ENCODE data around the gene XIAP.
A peak's percentile ranks its signal among the peaks of the same experiment; 100 is the strongest.
"Not testable (repeated sequence)": the region's sequence is repeated elsewhere in the genome, so short reads cannot be mapped to it uniquely, and the experiment has no call there.

XIAP gene

GRCh38 chrX:123859846-123860838 is at the start of gene XIAP:
XIAP (plus strand) TSS chrX:123860053; CDS start chrX:123885663, 25,610 bp downstream.
- DNase-seq, result peak; percentile 28

DNA sequence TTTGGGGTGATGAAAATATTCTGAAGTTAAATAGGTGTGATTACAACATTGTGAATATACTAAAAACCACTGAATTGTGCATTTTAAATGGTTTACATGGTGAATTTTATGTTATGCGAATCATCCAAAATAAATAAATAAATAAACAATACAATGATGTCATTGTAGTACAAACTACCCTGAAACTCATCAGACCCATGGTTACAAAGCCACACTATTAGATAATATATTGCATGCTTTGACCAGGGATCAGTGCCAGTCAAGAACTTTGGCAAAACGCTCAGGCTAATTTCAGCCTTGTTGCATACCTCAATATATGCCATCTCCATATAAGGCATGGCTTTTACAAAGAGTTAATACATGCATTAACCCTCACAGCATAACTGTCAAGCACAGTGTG is 45.5 kb upstream of the XIAP start:
- DNase-seq, result no peak

DNA sequence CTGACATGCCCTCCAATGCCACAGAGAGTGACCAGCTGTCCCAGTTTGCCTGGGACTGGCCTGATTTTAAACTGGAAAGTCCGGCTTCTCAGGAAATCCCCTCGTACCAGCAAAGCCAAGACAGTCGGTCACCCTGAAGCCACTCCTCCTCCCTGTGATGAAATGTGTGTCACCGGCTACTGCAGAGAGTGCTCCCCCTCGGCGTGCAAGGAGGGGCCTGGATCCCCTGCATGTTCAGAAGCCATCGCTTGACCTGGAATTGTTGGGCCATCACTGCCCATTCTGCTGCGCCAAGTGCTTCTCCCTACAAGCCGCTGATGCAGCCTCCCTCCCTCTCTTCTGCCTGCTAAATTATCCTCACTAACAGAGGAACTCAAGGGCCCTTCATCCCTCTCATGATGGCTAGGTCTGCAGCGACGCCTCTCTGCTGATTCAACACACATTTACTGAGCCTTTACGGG is 44.9 kb upstream of the XIAP start:
- not testable (repeated sequence) for DNase-seq

- no peak for DNase-seq
These were observed 42.5 kb upstream of the XIAP start for GRCh38 chrX:123817288-123817894.

- DNase-seq, result no peak
These were observed 41.6 kb upstream of the XIAP start for GRCh38 chrX:123818243-123818642.

- no peak for DNase-seq
These were observed 36.9 kb upstream of the XIAP start for GRCh38 chrX:123822965-123823364.

GRCh38 chrX:123830309-123830708 is 29.5 kb upstream of the XIAP start:
- peak; percentile 18 for DNase-seq

GRCh38 chrX:123833387-123833786 is 26.5 kb upstream of the XIAP start:
- no peak for DNase-seq

DNA sequence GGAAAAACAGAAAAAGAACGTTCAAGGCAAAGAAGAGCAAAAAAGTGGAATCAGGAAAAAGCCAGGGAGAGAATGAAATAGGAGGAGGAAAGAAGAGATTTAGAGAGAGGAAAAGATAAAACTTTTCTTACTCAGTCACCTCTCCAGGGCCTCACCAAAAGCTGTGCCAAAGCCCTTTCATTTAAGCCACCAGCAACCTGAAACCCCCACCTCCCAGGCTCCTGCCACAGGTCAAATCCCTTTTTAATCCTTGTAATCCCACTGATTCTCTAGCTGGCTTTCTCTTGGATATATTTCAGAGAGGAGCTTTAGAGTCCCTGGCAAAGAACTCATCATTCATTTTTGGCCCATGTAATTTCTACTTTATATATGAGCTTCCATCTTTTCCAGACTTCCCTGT is 25.7 kb upstream of the XIAP start:
- no peak for DNase-seq

DNA sequence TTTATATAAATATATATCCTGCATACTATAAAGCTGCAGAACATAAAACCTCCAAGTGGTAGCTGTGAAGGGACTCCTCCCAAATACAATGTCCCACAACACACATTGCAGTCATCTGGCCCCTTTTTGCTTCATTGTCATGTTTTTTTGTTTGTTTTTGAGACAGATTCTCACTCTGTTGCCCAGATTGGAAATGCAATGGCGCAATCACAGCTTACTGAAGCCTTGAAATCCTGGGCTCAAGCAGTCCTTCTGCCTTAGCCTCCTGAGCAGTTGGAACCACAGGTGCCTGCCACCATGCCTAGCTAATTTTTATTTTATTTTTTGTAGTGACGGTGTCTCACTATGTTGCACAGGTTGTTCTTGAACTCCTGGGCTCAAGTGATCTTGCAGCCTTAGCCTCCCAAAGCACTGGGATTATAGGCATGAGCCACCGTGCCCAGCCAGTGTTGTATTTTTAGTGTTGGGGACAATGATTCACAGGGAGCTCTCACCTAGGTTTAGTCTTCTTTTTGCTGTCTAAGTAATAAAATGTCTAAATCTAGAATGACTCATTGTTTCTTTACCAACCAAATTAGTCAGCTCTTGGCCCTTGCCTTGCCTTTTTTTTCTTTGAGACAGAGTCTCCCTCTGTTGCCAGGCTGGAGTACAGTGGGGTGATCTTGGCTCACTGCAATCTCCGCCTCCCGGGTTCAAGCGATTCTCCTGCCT is 24.0 kb upstream of the XIAP start:
- DNase-seq, result no peak

- DNase-seq, result not testable (repeated sequence)
These were observed 14.7 kb upstream of the XIAP start for GRCh38 chrX:123845129-123845528.

DNA sequence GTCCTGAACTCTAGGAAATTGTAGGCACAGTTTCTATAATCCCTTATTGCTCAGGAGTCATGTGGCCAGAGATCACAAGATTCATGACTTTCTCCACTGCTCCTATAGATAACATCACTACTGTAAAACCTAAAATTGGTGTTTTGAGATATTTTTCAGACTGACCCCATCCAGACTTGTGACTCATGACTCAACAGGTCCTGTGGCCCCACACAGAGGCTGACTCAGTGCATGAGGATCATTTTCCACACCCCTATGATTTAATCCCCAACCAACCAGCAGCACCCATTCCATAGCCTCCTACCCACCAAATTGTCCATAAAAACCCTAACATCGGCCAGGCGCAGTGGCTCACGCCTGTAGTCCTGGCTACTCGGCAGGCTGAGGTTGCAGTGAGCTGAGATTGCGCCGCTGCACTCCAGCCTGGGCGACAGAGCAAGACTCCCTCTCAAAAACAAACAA is 13.2 kb upstream of the XIAP start:
- DNase-seq, result no peak

DNA sequence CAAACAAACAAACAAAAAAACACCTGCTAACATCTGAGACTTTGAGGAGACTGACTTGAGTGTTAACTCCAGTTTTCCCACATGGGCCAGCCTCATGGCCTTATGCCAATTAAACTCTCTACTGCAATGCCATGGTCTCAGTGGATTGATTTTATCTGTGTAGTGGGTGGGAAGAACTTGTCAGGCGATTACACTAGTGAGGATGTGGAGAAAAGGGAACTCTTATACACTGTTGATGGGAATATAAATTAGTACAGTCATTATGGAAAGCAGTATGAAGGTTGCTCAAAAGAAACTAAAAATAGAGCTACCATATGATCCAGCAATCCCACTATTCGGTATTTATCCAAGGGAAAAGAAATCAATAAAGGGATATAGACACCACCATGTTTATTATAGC is 12.8 kb upstream of the XIAP start:
- no peak for DNase-seq

- DNase-seq, result no peak
These were observed 10.8 kb upstream of the XIAP start for GRCh38 chrX:123849096-123849495.

- not testable (repeated sequence) for DNase-seq
These were observed 9.9 kb upstream of the XIAP start for GRCh38 chrX:123849906-123850305.

- no peak for DNase-seq
These were observed 8.8 kb upstream of the XIAP start for GRCh38 chrX:123851079-123851478.

GRCh38 chrX:123854329-123854728 is 5.5 kb upstream of the XIAP start:
- DNase-seq, result no peak

DNA sequence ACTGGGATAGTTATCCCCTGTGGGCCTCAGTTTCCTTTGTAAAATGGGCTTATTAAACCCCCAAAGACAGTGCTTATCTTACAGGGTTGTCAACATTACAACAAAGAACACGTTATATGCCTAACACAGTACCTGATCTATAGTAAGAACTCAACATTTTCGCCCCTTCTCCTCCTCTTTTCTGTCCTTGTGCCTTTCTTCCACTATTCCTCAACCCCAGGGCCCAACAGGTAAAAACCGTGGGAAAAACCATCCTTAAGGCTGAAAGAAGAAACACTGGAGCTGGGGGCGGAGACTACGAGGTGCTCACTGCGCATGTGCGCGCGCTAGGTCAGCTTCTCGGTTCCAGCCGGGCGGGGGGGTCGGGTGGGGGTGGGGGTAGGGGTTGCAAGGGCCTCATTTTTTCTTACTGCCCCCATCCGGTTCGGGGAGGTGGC is 426 bp upstream of the XIAP start:
- DNase-seq, result no peak

DNA sequence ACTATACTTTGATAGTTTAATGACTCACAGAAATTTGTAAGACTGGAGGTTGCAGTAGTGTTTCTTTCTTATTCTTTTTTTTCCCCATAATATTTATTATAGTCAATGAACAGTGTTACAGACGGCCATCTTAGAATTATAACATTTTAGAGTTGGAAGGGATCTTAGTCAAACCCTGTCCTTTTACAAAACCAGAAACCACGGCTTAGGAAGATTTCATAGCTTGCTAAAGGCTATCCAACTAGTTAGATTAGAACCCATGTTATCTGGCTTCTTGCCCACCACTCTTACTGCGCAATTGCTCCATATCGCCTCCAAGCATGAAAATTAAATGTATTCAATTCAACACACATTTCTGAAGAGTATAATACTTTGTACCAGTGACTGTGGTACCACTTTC is 1.1 kb downstream of the XIAP start:
- no peak for DNase-seq

GRCh38 chrX:123869488-123869887 is 9.6 kb downstream of the XIAP start:
- no peak for DNase-seq

DNA sequence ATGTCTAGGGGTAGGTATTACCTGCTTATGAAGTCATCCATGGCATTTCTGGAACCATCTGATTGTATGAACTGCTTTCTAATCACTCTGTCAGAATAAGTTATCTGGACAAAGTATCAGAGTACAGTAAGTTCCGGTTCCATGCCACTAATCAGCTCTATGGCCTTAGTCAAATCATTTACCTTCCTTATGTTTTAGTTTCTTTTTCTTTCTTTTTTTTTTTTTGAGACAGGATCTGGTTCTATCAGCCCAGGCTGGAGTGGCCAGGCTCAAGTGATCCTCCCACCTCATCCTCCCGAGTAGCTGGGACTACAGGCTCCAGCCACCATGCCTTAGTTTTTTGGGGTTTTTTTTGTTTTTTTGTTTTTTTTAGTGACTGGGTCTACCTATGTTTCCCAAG is 11.5 kb downstream of the XIAP start:
- no peak for DNase-seq

- no peak for DNase-seq
These were observed 14.1 kb downstream of the XIAP start for GRCh38 chrX:123873956-123874355.

- no peak for DNase-seq
These were observed 16.3 kb downstream of the XIAP start for GRCh38 chrX:123876177-123876576.
